ENCODE results near the gene WDR70.

GRCh38 chr5:37774912-37775483, 395.9 kb downstream of the WDR70 start:
- TF ChIP-seq POLR2A (IDR thresholded peaks at IDR 0.05) (no peak), CTCF (IDR thresholded peaks at IDR 0.05) (peak in 4 of 6 experiments; percentile 32 to 36 (median 33))

All from Peyer's patch (tissue), 4 donors.